Endodermal cell (in vitro differentiated cells): ENCODE results near the gene VSTM4. TPM values are rescaled to one million over a fixed set of nuclear protein-coding genes. Genes with fewer than 3 reads are reported as not detected.
A peak's percentile ranks its signal among the peaks of the same experiment; 100 is the strongest.

Source experiments
- DNase-seq: peaks from one replicate; pipeline ENCODE4 v3.0.0-alpha.2; 2017
- H3K27ac ChIP-seq: 2 replicates; pipeline ENCODE4 v1.5.1; 2013; ENCODE audit warnings: mild to moderate bottlenecking, low read depth, low read length, moderate library complexity
- H3K27me3 ChIP-seq: 2 replicates; pipeline ENCODE4 v1.6.1; 2013; ENCODE audit warnings: mild to moderate bottlenecking, low read length, moderate library complexity; ENCODE audit not compliant: insufficient read depth, control insufficient read depth, poor library complexity, severe bottlenecking
- H3K36me3 ChIP-seq: 2 replicates; pipeline ENCODE4 v1.7.0; 2013; ENCODE audit warnings: mild to moderate bottlenecking, low read length, moderate library complexity; ENCODE audit not compliant: control insufficient read depth, insufficient read depth
- H3K4me1 ChIP-seq: one replicate; pipeline ENCODE4 v1.7.0; 2013; ENCODE audit warnings: low read length; ENCODE audit not compliant: control insufficient read depth, insufficient read depth
- H3K4me3 ChIP-seq: 2 replicates; pipeline ENCODE4 v1.5.1; 2013; ENCODE audit warnings: mild to moderate bottlenecking, low read length, moderate library complexity
- H3K9ac ChIP-seq: 2 replicates; pipeline ENCODE4 v1.6.1; 2013; ENCODE audit warnings: mild to moderate bottlenecking, low read length, moderate library complexity; ENCODE audit not compliant: poor library complexity, severe bottlenecking; ENCODE audit errors: extremely low read depth
- H3K9me3 ChIP-seq: 2 replicates; pipeline ENCODE4 v1.6.1; 2013; ENCODE audit warnings: mild to moderate bottlenecking, low read length, moderate library complexity; ENCODE audit not compliant: control insufficient read depth
- H3K27ac Mint-ChIP-seq: 2 replicates; pipeline ENCODE4 v1.8.0; 2020; ENCODE audit warnings: mixed read lengths
- H3K27me3 Mint-ChIP-seq: 2 replicates; pipeline ENCODE4 v1.8.0; 2021; ENCODE audit warnings: mild to moderate bottlenecking, mixed read lengths; ENCODE audit not compliant: insufficient read depth
- H3K36me3 Mint-ChIP-seq: 2 replicates; pipeline ENCODE4 v1.8.0; 2020; ENCODE audit warnings: low read depth, mixed read lengths
- H3K4me1 Mint-ChIP-seq: 2 replicates; pipeline ENCODE4 v1.8.0; 2020; ENCODE audit warnings: mixed read lengths
- H3K4me3 Mint-ChIP-seq: 2 replicates; pipeline ENCODE4 v1.8.0; 2020; ENCODE audit warnings: mild to moderate bottlenecking, moderate library complexity, mixed read lengths
- H3K9me3 Mint-ChIP-seq: 2 replicates; pipeline ENCODE4 v1.8.0; 2020; ENCODE audit warnings: mild to moderate bottlenecking, mixed read lengths
- WGBS, 2 experiments: methylation state at CpG; one replicate each; pipeline versions ENCODE4 v1.1.5 to v1.1.7; 2013; ENCODE audit warnings: missing lambda C conversion rate in 2 of 2, mixed read lengths in 1 of 2; ENCODE audit not compliant: insufficient coverage in 1 of 2, insufficient read length in 1 of 2; 5-methylcytosine and 5-hydroxymethylcytosine counted together
- total RNA-seq, 2 donors: library from RNA; stranded (reverse); fragmentation: NEBNext Ultra II Directional in 1 of 2; extraction: Animal tissue kit (Norgen Biotek cat#: 25700) in 1 of 2; gene quantifications; 2 replicates in 1 of 2; 3 replicates in 1 of 2; pipeline ENCODE4 v1.2.1, GENCODE V29; 2021
- TF ChIP-seq, protein P1 (sequence below): fragments of 200-600 bp; sonication (generic); conservative IDR thresholded peaks from 2 replicates; pipeline ENCODE4 v1.5.0; 2021; ENCODE audit warnings: antibody characterized with exemption, mild to moderate bottlenecking

VSTM4 gene
- total RNA-seq, 2 donors from 2014 or later: 0.51 to 0.77 TPM

DNA sequence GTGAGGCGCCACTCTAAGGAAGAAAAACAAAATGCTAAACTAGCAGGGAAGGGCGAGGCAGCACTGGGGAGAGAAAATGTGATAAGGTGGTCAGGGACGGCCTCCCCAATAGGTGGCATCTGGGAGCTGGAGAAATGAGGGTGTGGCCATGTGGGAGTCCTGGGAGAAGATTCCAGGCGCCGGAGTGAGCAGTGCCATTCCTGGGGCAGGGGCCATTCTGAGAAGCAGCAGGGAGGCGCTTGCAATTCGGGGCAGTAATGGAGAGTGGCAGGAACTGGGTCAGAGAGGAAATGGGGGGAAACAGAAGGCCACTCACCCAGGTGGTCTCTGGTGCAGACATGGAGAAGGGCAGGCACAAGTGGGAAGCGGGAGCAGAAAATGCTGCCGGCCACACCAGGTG lies 113.9 kb downstream of the VSTM4 start:
- H3K27ac ChIP-seq: no peak overlapping the region
- no peak overlapping the region for H3K4me3 ChIP-seq
- 70 to 71% methylated on average over 5 to 9 of the region's 9 CpGs for WGBS, 2 experiments
- peaks cover 6% of the 10 kb centered on the region for H3K4me1 Mint-ChIP-seq
- H3K4me1 ChIP-seq: no peaks in the 10 kb centered on the region
- no peaks in the 10 kb centered on the region for H3K9me3 Mint-ChIP-seq
- no peaks in the 10 kb centered on the region for H3K36me3 Mint-ChIP-seq
- peak; percentile 88 for DNase-seq
- TF ChIP-seq, protein P1, sequence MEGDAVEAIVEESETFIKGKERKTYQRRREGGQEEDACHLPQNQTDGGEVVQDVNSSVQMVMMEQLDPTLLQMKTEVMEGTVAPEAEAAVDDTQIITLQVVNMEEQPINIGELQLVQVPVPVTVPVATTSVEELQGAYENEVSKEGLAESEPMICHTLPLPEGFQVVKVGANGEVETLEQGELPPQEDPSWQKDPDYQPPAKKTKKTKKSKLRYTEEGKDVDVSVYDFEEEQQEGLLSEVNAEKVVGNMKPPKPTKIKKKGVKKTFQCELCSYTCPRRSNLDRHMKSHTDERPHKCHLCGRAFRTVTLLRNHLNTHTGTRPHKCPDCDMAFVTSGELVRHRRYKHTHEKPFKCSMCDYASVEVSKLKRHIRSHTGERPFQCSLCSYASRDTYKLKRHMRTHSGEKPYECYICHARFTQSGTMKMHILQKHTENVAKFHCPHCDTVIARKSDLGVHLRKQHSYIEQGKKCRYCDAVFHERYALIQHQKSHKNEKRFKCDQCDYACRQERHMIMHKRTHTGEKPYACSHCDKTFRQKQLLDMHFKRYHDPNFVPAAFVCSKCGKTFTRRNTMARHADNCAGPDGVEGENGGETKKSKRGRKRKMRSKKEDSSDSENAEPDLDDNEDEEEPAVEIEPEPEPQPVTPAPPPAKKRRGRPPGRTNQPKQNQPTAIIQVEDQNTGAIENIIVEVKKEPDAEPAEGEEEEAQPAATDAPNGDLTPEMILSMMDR: peak; percentile 59
- no peaks in the 10 kb centered on the region for H3K36me3 ChIP-seq
- H3K27me3 Mint-ChIP-seq: no peaks in the 10 kb centered on the region
- H3K27me3 ChIP-seq: no peaks in the 10 kb centered on the region
- no peaks in the 10 kb centered on the region for H3K9me3 ChIP-seq
- H3K9ac ChIP-seq: no peak overlapping the region
- H3K27ac Mint-ChIP-seq: no peak overlapping the region
- no peak overlapping the region for H3K4me3 Mint-ChIP-seq

DNA sequence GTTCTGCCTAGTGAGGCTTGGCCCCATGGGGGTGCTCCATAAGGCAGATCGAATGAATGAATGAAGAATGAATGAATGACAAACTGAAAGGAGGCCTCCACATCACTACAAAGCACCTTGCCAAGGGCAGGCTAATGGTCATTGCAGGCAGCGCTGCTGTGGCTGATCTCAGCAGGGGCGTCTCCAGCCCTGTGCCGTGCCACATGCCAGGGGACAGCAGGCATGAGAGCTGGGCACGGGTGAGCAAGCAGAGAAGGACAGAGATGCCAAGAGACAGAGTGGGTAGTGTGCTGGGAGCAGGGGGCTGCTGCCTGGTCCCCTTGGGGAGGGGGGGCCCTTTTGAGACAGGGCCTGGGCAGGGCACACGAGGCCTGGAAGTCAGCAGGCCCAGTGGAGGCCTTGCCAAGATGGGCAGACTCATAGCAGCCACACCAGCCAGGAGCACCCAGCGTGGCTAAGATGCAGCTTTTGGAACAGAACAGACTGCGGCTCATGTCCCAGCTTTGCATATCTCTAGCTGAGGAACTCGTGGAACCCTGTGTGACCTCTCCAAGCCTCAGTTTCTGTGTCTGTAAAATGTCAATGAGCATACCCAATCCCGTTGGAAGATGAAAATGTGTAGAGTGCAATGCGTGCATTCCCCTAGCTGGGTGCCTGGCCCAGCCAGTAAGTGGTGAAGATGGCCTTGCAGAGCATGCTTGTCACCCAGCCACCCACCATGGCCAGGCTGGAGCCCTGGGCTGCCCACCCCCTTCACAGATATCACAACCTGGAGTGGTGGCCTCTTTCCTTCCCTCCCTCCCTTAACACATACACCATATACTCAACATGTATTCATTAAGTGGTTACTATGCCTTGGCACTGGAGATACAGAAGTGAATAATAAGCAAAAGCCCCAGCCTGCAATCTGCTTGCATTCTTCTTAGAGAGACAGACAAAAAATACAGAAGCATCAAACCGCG lies 114.6 kb downstream of the VSTM4 start:
- no peaks in the 10 kb centered on the region for H3K36me3 Mint-ChIP-seq
- no peaks in the 10 kb centered on the region for H3K27me3 ChIP-seq
- no peaks in the 10 kb centered on the region for H3K9me3 ChIP-seq
- H3K4me1 ChIP-seq: no peaks in the 10 kb centered on the region
- no peak overlapping the region for H3K9ac ChIP-seq
- no peaks in the 10 kb centered on the region for H3K9me3 Mint-ChIP-seq
- peak; percentile 13 for DNase-seq
- H3K36me3 ChIP-seq: no peaks in the 10 kb centered on the region
- H3K27me3 Mint-ChIP-seq: no peaks in the 10 kb centered on the region
- peaks cover 6% of the 10 kb centered on the region for H3K4me1 Mint-ChIP-seq
- H3K4me3 Mint-ChIP-seq: no peak overlapping the region
- H3K27ac ChIP-seq: no peak overlapping the region
- WGBS, 2 experiments: 90 to 94% methylated on average over 8 to 13 of the region's 13 CpGs
- no peak overlapping the region for H3K4me3 ChIP-seq
- TF ChIP-seq, protein P1: no peak
- no peak overlapping the region for H3K27ac Mint-ChIP-seq

- 82 to 100% methylated on average over 1 to 2 of the region's 2 CpGs for WGBS, 2 experiments
- H3K9ac ChIP-seq: no peak overlapping the region
- H3K9me3 ChIP-seq: no peaks in the 10 kb centered on the region
- TF ChIP-seq, protein P1: no peak
- H3K4me3 ChIP-seq: no peak overlapping the region
- Mint-ChIP-seq H3K9me3 (no peaks in the 10 kb centered on the region), H3K4me1 (peaks cover 6% of the 10 kb centered on the region), H3K36me3 (no peaks in the 10 kb centered on the region), H3K27ac (no peak overlapping the region), H3K27me3 (no peaks in the 10 kb centered on the region), H3K4me3 (no peak overlapping the region)
- H3K36me3 ChIP-seq: no peaks in the 10 kb centered on the region
- H3K27ac ChIP-seq: no peak overlapping the region
- H3K27me3 ChIP-seq: no peaks in the 10 kb centered on the region
- no peak for DNase-seq
- H3K4me1 ChIP-seq: no peaks in the 10 kb centered on the region
Measured at GRCh38 chr10:48999346-48999745, 116.0 kb downstream of the VSTM4 start.
